Esophagus (tissue), 2 donors: ENCODE data around the gene KLF3. TPM values are rescaled to one million over a fixed set of nuclear protein-coding genes. Genes with fewer than 3 reads are reported as not detected.
A peak's percentile ranks its signal among the peaks of the same experiment; 100 is the strongest.

Experiments
- H3K27ac ChIP-seq, 2 donors: one replicate each; pipeline ENCODE4 v1.5.1; 2013; ENCODE audit warnings: low read depth in 2 of 2, mild to moderate bottlenecking in 2 of 2, inconsistent platforms in 1 of 2, low read length in 1 of 2, moderate library complexity in 1 of 2
- H3K27me3 ChIP-seq, 2 donors: one replicate each; pipeline ENCODE4 v1.6.1; 2013; ENCODE audit warnings: low read length in 2 of 2, control low read depth in 1 of 2, mild to moderate bottlenecking in 1 of 2; ENCODE audit not compliant: insufficient read depth in 2 of 2, control insufficient read depth in 1 of 2
- H3K36me3 ChIP-seq, 2 donors: one replicate each; pipeline ENCODE4 v1.6.1; 2013; ENCODE audit warnings: low read length in 1 of 2; ENCODE audit not compliant: control insufficient read depth in 2 of 2, insufficient read depth in 2 of 2
- H3K4me1 ChIP-seq, 2 donors: one replicate each; pipeline ENCODE4 v1.6.1; 2013; ENCODE audit warnings: low read length in 1 of 2; ENCODE audit not compliant: control insufficient read depth in 2 of 2, insufficient read depth in 2 of 2
- H3K4me3 ChIP-seq, 2 donors: one replicate each; pipeline ENCODE4 v1.5.1; 2013; ENCODE audit warnings: low read length in 2 of 2, mild to moderate bottlenecking in 2 of 2, low read depth in 1 of 2, moderate library complexity in 1 of 2
- H3K9me3 ChIP-seq, 2 donors: one replicate each; pipeline ENCODE4 v1.6.1; 2013; ENCODE audit warnings: mild to moderate bottlenecking in 2 of 2, low read depth in 1 of 2, low read length in 1 of 2, moderate library complexity in 1 of 2; ENCODE audit not compliant: control insufficient read depth in 2 of 2, insufficient read depth in 1 of 2
- WGBS, 2 donors: extraction: QIAGEN DNeasy Blood & Tissue Kit; methylation state at CpG; one replicate each; pipeline ENCODE4 v1.1.7; 2013; 5-methylcytosine and 5-hydroxymethylcytosine counted together
- polyA plus RNA-seq, 2 donors: library from polyadenylated mRNA; stranded (reverse); fragments of 200-250 nt; gene quantifications; one replicate each; pipeline ENCODE4 v1.2.3, GENCODE V29; 2013
- donor health status: healthy with polysubstance abuse.
- donor health status: Bipolar disorder and iron deficiency.

The KLF3 gene
- polyA plus RNA-seq, 2 donors = 20.6 to 36.2 TPM

DNA sequence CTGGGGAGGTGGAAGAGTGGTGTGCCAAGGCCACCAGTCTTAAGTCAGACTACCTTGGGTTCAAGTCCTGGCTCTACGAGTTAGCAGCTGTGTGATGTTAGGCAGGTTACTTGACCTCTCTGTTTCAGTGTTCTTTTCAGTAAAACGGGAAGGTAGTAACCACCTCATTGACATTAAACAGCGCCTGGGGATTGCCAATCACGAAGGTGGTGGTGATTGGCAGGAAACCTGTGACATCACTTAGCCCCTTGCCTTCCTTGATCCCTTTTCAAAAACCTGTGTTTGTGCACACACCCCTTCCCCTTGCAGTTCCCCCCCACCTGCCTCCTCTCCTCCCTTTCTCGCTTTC, 7.6 kb downstream of the KLF3 start:
- Histone ChIP-seq H3K4me1 (peaks cover 13 to 15% of the 10 kb centered on the region in 2 donors), H3K27ac (peak overlapping the region; percentile 98 to 99), H3K4me3 (peak overlapping the region in 1 of 2 donors; percentile 33), H3K36me3 (no peaks in the 10 kb centered on the region), H3K27me3 (no peaks in the 10 kb centered on the region), H3K9me3 (no peaks in the 10 kb centered on the region)
- WGBS, 2 donors = 30 to 38% methylated on average over 5 of the region's 5 CpGs

GRCh38 chr4:38672074-38672396, 8.0 kb downstream of the KLF3 start:
- H3K4me1 ChIP-seq = peaks cover 15 to 18% of the 10 kb centered on the region in 2 donors
- H3K36me3 ChIP-seq = no peaks in the 10 kb centered on the region
- no peaks in the 10 kb centered on the region for H3K27me3 ChIP-seq
- peak overlapping the region; percentile 98 to 99 for H3K27ac ChIP-seq
- no peaks in the 10 kb centered on the region for H3K9me3 ChIP-seq
- 43 to 50% methylated on average over 3 of the region's 3 CpGs for WGBS, 2 donors
- peak overlapping the region in 1 of 2 donors; percentile 33 for H3K4me3 ChIP-seq

GRCh38 chr4:38672397-38673129, 8.6 kb downstream of the KLF3 start:
- Histone ChIP-seq H3K4me3 (peak overlapping the region in 1 of 2 donors; percentile 33), H3K4me1 (peaks cover 16 to 18% of the 10 kb centered on the region in 2 donors), H3K27ac (peak overlapping the region; percentile 98 to 99), H3K27me3 (no peaks in the 10 kb centered on the region), H3K9me3 (no peaks in the 10 kb centered on the region), H3K36me3 (no peaks in the 10 kb centered on the region)
- 34 to 38% methylated on average over 12 to 13 of the region's 13 CpGs for WGBS, 2 donors

DNA sequence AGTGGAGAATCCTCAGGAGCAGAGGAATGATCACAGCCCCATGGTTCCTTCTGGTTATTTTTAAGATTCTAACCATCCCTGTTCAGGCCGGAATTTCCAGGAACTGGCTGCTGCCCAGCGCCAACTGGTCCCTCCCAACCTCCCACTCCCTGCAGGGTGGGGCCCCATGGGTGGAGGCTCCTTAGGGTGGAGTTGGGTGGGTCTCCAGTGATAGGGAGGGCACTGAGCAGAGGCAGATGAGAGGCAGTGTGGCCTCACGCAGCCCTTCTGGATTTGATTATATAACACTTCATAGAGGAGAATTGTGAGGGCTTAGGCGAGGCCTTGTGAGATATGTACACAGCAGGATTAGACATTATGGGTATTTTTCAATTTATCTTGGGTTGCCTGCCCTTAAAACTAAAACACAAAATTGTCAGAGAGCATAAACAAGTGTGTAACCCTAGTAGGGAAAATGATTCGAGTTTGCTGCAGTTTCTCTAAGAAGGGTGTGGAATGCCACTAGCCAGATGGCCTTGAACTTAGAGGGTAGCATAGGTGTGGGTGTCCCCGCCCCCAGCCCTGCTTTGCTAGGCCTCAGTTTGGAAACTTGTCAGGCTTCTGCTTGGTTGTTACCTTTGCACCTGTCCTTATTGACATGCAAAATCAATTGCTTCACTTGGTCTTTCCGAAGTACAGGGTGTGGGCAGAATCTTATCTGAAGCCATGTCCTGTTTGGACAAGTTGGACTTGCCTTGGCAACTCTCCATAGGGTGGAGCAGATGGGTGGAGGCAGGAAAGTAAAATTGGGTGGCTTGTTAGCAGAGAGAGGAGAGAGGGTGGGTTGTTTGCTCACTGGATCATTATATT, 9.4 kb downstream of the KLF3 start:
- Histone ChIP-seq H3K27me3 (no peaks in the 10 kb centered on the region), H3K9me3 (no peaks in the 10 kb centered on the region), H3K36me3 (no peaks in the 10 kb centered on the region), H3K4me3 (no peak overlapping the region), H3K4me1 (peaks cover 16 to 18% of the 10 kb centered on the region in 2 donors), H3K27ac (peak overlapping the region; percentile 98 to 99)
- WGBS, 2 donors = 13 to 16% methylated on average over 7 of the region's 7 CpGs

- no peaks in the 10 kb centered on the region for H3K27me3 ChIP-seq
- H3K27ac ChIP-seq = peak overlapping the region; percentile 98
- no peaks in the 10 kb centered on the region for H3K36me3 ChIP-seq
- 22 to 23% methylated on average over 13 of the region's 13 CpGs for WGBS, 2 donors
- peaks cover 16% of the 10 kb centered on the region in 2 donors for H3K4me1 ChIP-seq
- H3K4me3 ChIP-seq = peak overlapping the region in 1 of 2 donors; percentile 33
- no peaks in the 10 kb centered on the region for H3K9me3 ChIP-seq
Observed at GRCh38 chr4:38674258-38675144, 10.5 kb downstream of the KLF3 start.

DNA sequence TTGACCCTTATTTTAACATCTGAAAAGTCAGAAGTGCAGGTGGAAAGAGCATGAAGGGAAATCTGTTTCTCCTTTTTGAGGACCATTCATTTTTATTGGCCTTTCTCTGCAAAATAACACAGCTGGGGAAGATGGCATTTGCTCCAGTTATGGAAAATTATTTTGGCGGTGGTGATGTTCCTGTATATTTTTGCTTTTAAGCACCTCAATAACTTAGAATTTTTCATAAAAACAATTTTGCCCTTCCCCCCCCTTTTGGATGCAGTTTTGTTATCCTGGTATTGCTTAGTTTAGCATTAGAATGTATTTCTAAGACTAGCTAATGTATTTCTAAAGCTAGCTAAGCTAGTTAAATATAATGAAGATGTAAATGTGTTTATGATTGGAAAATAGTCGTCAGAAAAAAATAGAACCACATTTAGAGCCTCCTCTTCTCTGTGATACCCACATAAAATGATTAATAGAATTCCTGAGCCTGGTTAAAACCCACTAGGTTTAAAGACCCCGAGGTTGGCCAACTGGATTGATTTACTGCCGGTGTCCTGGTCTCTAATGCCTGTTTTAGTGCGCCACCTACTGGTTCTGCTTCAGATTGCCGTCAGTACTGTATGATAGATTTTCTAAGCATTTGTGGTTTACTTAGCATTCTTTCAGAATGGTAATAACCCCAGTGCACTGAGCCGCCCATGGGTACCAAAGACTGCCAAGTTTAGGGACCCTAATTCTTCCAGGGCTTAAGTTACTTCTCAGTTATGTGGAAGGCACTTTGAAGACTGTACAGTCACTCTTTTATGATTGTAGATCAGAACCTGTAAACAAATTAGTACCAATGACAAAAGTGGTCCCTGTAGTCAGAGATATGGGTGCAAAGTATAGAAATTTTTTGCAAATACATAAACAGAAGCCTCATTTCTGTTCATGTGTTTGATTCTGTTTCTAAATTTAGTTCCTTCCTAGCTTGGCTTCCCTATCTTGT, 11.4 kb downstream of the KLF3 start:
- Histone ChIP-seq H3K4me3 (peak overlapping the region in 1 of 2 donors; percentile 33), H3K4me1 (peaks cover 16% of the 10 kb centered on the region in 2 donors), H3K27me3 (no peaks in the 10 kb centered on the region), H3K36me3 (no peaks in the 10 kb centered on the region), H3K9me3 (no peaks in the 10 kb centered on the region), H3K27ac (peak overlapping the region; percentile 98)
- 6% methylated on average over 7 of the region's 7 CpGs for WGBS, 2 donors

DNA sequence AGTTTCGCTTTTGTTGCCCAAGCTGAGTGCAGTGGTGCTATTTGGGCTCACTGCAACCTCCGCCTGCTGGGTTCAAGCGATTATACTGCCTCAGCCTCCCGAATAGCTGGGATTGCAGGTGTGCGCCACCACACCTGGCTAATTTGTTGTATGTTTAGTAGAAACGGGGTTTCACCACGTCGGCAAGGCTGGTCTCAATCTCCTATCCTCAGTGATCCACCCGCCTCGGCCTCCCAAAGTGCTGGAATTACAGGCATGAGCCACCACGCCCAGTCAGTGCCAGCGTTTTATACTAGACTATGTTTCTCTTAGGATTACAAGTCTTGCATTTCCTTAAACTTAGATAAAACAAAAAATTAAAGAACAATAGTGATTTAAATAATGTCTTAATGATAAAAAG, 13.0 kb downstream of the KLF3 start:
- H3K36me3 ChIP-seq = peaks cover 6 to 10% of the 10 kb centered on the region in 2 donors
- H3K9me3 ChIP-seq = no peaks in the 10 kb centered on the region
- peak overlapping the region in 1 of 2 donors; percentile 55 for H3K27ac ChIP-seq
- WGBS, 2 donors = 76% methylated on average over 12 of the region's 12 CpGs
- H3K4me1 ChIP-seq = peaks cover 11 to 16% of the 10 kb centered on the region in 2 donors
- H3K27me3 ChIP-seq = no peaks in the 10 kb centered on the region
- peak overlapping the region in 1 of 2 donors; percentile 3 for H3K4me3 ChIP-seq

- H3K27ac ChIP-seq = no peak overlapping the region
- 71 to 75% methylated on average over 6 of the region's 6 CpGs for WGBS, 2 donors
- H3K36me3 ChIP-seq = peaks cover 6 to 10% of the 10 kb centered on the region in 2 donors
- H3K4me1 ChIP-seq = peaks cover 10 to 13% of the 10 kb centered on the region in 2 donors
- no peaks in the 10 kb centered on the region for H3K9me3 ChIP-seq
- no peaks in the 10 kb centered on the region for H3K27me3 ChIP-seq
- H3K4me3 ChIP-seq = no peak overlapping the region
Observed at GRCh38 chr4:38677441-38677840, 13.4 kb downstream of the KLF3 start.
